ENCODE measurements around the gene CAMK2B. TPM values are rescaled to one million over a fixed set of nuclear protein-coding genes. Genes with fewer than 3 reads are reported as not detected.

CAMK2B gene
- total RNA-seq, 4 donors from 2014 or later = 0.50 to 2.0 (median 1.2) TPM

DNA sequence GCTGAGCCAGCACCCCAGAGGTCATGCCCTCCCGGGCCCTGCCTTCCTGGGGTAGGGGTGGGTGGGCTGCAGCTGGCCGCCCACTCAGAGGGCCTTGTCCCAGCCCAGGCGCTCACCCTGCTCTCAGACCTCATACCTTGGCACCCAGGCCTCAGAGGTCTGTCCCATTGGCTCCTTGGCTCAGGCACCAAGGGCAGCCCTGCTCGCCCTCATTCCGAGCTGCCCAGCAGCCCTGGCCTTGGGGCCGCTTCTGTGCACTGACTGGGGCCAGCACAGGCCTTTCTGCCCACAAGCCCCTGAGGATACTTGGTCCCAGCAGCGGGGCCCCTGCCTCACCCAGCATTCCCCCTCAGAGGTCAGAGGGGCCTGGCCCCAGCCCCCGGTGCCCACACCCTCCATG is 90.3 kb downstream of the CAMK2B start:
- H3K27ac ChIP-seq (replicated peaks in 1 of 4) = no peak overlapping the region
- no peaks in the 10 kb centered on the region for H3K9me3 ChIP-seq
- TF ChIP-seq POLR2A (IDR thresholded peaks at IDR 0.05; ENCODE audit: low read depth) (no peak), EP300 (IDR thresholded peaks at IDR 0.05) (no peak), POLR2AphosphoS5 (IDR thresholded peaks at IDR 0.05) (no peak)
- TF ChIP-seq, protein P1, sequence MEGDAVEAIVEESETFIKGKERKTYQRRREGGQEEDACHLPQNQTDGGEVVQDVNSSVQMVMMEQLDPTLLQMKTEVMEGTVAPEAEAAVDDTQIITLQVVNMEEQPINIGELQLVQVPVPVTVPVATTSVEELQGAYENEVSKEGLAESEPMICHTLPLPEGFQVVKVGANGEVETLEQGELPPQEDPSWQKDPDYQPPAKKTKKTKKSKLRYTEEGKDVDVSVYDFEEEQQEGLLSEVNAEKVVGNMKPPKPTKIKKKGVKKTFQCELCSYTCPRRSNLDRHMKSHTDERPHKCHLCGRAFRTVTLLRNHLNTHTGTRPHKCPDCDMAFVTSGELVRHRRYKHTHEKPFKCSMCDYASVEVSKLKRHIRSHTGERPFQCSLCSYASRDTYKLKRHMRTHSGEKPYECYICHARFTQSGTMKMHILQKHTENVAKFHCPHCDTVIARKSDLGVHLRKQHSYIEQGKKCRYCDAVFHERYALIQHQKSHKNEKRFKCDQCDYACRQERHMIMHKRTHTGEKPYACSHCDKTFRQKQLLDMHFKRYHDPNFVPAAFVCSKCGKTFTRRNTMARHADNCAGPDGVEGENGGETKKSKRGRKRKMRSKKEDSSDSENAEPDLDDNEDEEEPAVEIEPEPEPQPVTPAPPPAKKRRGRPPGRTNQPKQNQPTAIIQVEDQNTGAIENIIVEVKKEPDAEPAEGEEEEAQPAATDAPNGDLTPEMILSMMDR (IDR thresholded peaks at IDR 0.05) = no peak
- no peak overlapping the region for H3K4me3 ChIP-seq
- DNase-seq (ENCODE audit: extremely low spot score) = no peak
- H3K4me1 ChIP-seq = no peaks in the 10 kb centered on the region
- H3K27me3 ChIP-seq = peaks cover 0 to 20% (median 0%) of the 10 kb centered on the region in 4 donors
- H3K36me3 ChIP-seq = no peaks in the 10 kb centered on the region
- 86% methylated on average over 8 of the region's 8 CpGs for WGBS
- intact Hi-C loops (cut with DNase I) = no loop called here

- H3K9me3 ChIP-seq = no peaks in the 10 kb centered on the region
- intact Hi-C loops (cut with DNase I) = no loop called here
- peaks cover 0 to 4% (median 0%) of the 10 kb centered on the region in 4 donors for H3K27me3 ChIP-seq
- no peak overlapping the region for H3K4me3 ChIP-seq
- no peaks in the 10 kb centered on the region for H3K4me1 ChIP-seq
- DNase-seq (ENCODE audit: extremely low spot score) = no peak
- WGBS = 74% methylated on average over 16 of the region's 22 CpGs
- TF ChIP-seq EP300 (IDR thresholded peaks at IDR 0.05) (no peak), POLR2AphosphoS5 (IDR thresholded peaks at IDR 0.05) (no peak), POLR2A (IDR thresholded peaks at IDR 0.05; ENCODE audit: low read depth) (no peak)
- no peaks in the 10 kb centered on the region for H3K36me3 ChIP-seq
- no peak overlapping the region for H3K27ac ChIP-seq (replicated peaks in 1 of 4)
Measured at GRCh38 chr7:44232901-44233715, 92.3 kb downstream of the CAMK2B start.

DNA sequence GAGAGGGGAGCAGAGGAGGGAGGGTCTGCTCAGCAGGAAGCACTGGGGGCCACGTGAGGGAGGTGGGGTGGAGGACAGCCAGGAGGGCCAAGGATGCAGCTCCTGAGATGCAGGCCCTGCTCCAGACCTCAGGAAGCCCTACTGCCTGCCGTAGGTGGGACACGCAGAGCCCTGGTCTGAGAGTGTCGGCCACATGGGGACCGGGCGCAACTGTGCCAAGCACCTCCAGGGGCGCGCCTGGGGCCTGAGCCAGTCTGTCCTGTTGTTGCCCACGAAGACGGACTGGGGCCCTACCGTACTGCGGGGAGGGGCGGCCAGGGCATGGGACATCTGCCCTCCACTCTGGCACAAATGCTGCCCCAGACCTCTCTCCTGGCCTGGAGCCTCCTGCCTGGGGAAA is 93.0 kb downstream of the CAMK2B start:
- intact Hi-C loops (cut with DNase I) = no loop called here
- H3K36me3 ChIP-seq = no peaks in the 10 kb centered on the region
- no peaks in the 10 kb centered on the region for H3K27me3 ChIP-seq
- H3K4me1 ChIP-seq = no peaks in the 10 kb centered on the region
- no peak overlapping the region for H3K4me3 ChIP-seq
- TF ChIP-seq EP300 (IDR thresholded peaks at IDR 0.05) (no peak), POLR2AphosphoS5 (IDR thresholded peaks at IDR 0.05) (no peak)
- TF ChIP-seq, protein P1 (IDR thresholded peaks at IDR 0.05) = no peak
- H3K27ac ChIP-seq (replicated peaks in 1 of 4) = no peak overlapping the region
- WGBS = 81% methylated on average over 12 of the region's 13 CpGs
- H3K9me3 ChIP-seq = no peaks in the 10 kb centered on the region
- no peak for DNase-seq (ENCODE audit: extremely low spot score)

DNA sequence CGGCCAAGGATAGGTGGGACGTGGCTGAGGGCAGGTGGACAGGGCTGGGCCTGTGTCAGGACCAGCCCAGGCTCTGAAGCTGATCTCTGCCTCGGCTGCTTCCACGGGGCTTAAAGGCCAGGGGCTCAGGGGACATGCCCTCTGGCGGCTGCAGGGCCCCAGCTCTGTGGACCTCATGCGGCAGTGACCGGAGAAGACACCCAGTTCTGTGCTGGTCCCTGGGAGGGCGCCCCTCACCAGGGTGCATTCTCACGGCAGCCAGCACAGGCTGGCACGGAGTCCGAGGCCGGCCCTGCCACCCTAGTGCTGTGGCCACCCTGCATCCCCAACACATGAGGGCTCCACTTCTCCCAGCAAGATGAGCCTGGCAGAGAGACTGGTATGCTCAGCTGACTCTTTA is 94.3 kb downstream of the CAMK2B start:
- Histone ChIP-seq H3K4me3 (no peak overlapping the region), H3K9me3 (no peaks in the 10 kb centered on the region), H3K27ac (replicated peaks in 1 of 4) (no peak overlapping the region), H3K4me1 (no peaks in the 10 kb centered on the region), H3K27me3 (peaks cover 0 to 6% (median 2%) of the 10 kb centered on the region in 4 donors), H3K36me3 (no peaks in the 10 kb centered on the region)
- 87% methylated on average over 12 of the region's 12 CpGs for WGBS
- TF ChIP-seq POLR2AphosphoS5 (IDR thresholded peaks at IDR 0.05) (no peak), EP300 (IDR thresholded peaks at IDR 0.05) (no peak)
- TF ChIP-seq, protein P1 (IDR thresholded peaks at IDR 0.05) = no peak
- intact Hi-C loops (cut with DNase I) = no loop called here
- DNase-seq (ENCODE audit: extremely low spot score) = no peak

- no peak for DNase-seq (ENCODE audit: extremely low spot score)
- Histone ChIP-seq H3K27me3 (peaks cover 0 to 15% (median 6%) of the 10 kb centered on the region in 4 donors), H3K36me3 (no peaks in the 10 kb centered on the region), H3K4me3 (no peak overlapping the region), H3K27ac (replicated peaks in 1 of 4) (no peak overlapping the region), H3K9me3 (no peaks in the 10 kb centered on the region), H3K4me1 (no peaks in the 10 kb centered on the region)
- 100% methylated on average over 3 of the region's 7 CpGs for WGBS
- intact Hi-C loops (cut with DNase I) = no loop called here
- TF ChIP-seq POLR2AphosphoS5 (IDR thresholded peaks at IDR 0.05) (no peak), POLR2A (IDR thresholded peaks at IDR 0.05; ENCODE audit: low read depth) (no peak), EP300 (IDR thresholded peaks at IDR 0.05) (no peak)
- TF ChIP-seq, protein P1 (IDR thresholded peaks at IDR 0.05) = no peak
Measured at GRCh38 chr7:44230286-44230685, 95.1 kb downstream of the CAMK2B start.
